GM18505 (cell line): ENCODE data around the gene SPDYE4.

Experiments used
- ATAC-seq: cut with Tn5 transposase; IDR thresholded peaks from one replicate; pipeline ENCODE4 v1.9.1; 2021; ENCODE audit not compliant: unreplicated experiment
- POLR2A ChIP-seq: IDR thresholded peaks from 4 replicates; pipeline ENCODE4 v1.6.1; 2011; ENCODE audit warnings: borderline replicate concordance; ENCODE audit not compliant: insufficient read depth, insufficient read length; ENCODE audit errors: extremely low read depth

SPDYE4 gene

GRCh38 chr17:8725881-8726876 is 32.2 kb downstream of the SPDYE4 start:
- no peak for TF ChIP-seq POLR2A
- ATAC-seq, result no peak

- no peak for TF ChIP-seq POLR2A
- ATAC-seq, result no peak
Measured at GRCh38 chr17:8724451-8724850, 33.9 kb downstream of the SPDYE4 start.

GRCh38 chr17:8720596-8720995 is 37.8 kb downstream of the SPDYE4 start:
- ATAC-seq, result no peak
- no peak for TF ChIP-seq POLR2A

GRCh38 chr17:8719291-8720246 is 38.8 kb downstream of the SPDYE4 start:
- TF ChIP-seq POLR2A, result no peak
- ATAC-seq, result no peak

- TF ChIP-seq POLR2A, result no peak
- no peak for ATAC-seq
Measured at GRCh38 chr17:8718001-8718563, 40.3 kb downstream of the SPDYE4 start.

GRCh38 chr17:8713878-8714277 is 44.5 kb downstream of the SPDYE4 start:
- no peak for TF ChIP-seq POLR2A
- no peak for ATAC-seq

GRCh38 chr17:8713315-8713714 is 45.0 kb downstream of the SPDYE4 start:
- no peak for TF ChIP-seq POLR2A
- no peak for ATAC-seq

- ATAC-seq, result no peak
- no peak for TF ChIP-seq POLR2A
Measured at GRCh38 chr17:8712698-8713097, 45.6 kb downstream of the SPDYE4 start.

- TF ChIP-seq POLR2A, result no peak
- no peak for ATAC-seq
Measured at GRCh38 chr17:8711291-8711690, 47.1 kb downstream of the SPDYE4 start.

- TF ChIP-seq POLR2A, result no peak
- no peak for ATAC-seq
Measured at GRCh38 chr17:8710813-8711212, 47.5 kb downstream of the SPDYE4 start.

GRCh38 chr17:8709006-8709405 is 49.3 kb downstream of the SPDYE4 start:
- TF ChIP-seq POLR2A, result no peak
- ATAC-seq, result no peak

GRCh38 chr17:8708025-8708461 is 50.3 kb downstream of the SPDYE4 start:
- no peak for TF ChIP-seq POLR2A
- ATAC-seq, result no peak
